ENCODE results near the gene HLA-A.

Gene HLA-A

GRCh38 chr6:29945281-29945820 lies 3.0 kb downstream of the HLA-A start:
- H3K27ac ChIP-seq: no peak overlapping the region
- no peak for TF ChIP-seq ZFX (IDR thresholded peaks at IDR 0.05; ENCODE audit: borderline replicate concordance)

- H3K27ac ChIP-seq: no peak overlapping the region
- TF ChIP-seq CTCF (IDR thresholded peaks at IDR 0.05) (no peak), ZFX (IDR thresholded peaks at IDR 0.05; ENCODE audit: borderline replicate concordance) (no peak)
Observed at GRCh38 chr6:29946223-29947076, 4.1 kb downstream of the HLA-A start.

GRCh38 chr6:29947077-29947980 lies 5.0 kb downstream of the HLA-A start:
- TF ChIP-seq CTCF (IDR thresholded peaks at IDR 0.05) (no peak), ZFX (IDR thresholded peaks at IDR 0.05; ENCODE audit: borderline replicate concordance) (no peak)
- no peak overlapping the region for H3K27ac ChIP-seq

- TF ChIP-seq CTCF (IDR thresholded peaks at IDR 0.05) (no peak), ZFX (IDR thresholded peaks at IDR 0.05; ENCODE audit: borderline replicate concordance) (no peak)
- no peak overlapping the region for H3K27ac ChIP-seq
Observed at GRCh38 chr6:29948277-29948676, 5.9 kb downstream of the HLA-A start.

- TF ChIP-seq CTCF (IDR thresholded peaks at IDR 0.05) (no peak), ZFX (IDR thresholded peaks at IDR 0.05; ENCODE audit: borderline replicate concordance) (no peak)
- no peak overlapping the region for H3K27ac ChIP-seq
Observed at GRCh38 chr6:29949934-29950333, 7.6 kb downstream of the HLA-A start.

- H3K27ac ChIP-seq: no peak overlapping the region
- TF ChIP-seq CTCF (IDR thresholded peaks at IDR 0.05) (no peak), ZFX (IDR thresholded peaks at IDR 0.05; ENCODE audit: borderline replicate concordance) (no peak)
Observed at GRCh38 chr6:29951882-29952281, 9.6 kb downstream of the HLA-A start.

- TF ChIP-seq CTCF (IDR thresholded peaks at IDR 0.05) (no peak), ZFX (IDR thresholded peaks at IDR 0.05; ENCODE audit: borderline replicate concordance) (no peak)
- H3K27ac ChIP-seq: no peak overlapping the region
Observed at GRCh38 chr6:29953001-29953441, 10.7 kb downstream of the HLA-A start.

All from 22Rv1 (cell line).